ENCODE measurements around the gene HSF2.
"Not testable (repeated sequence)": the region's sequence is repeated elsewhere in the genome, so short reads cannot be mapped to it uniquely, and the experiment has no call there.

- TF ChIP-seq CTCF, POLR2A (IDR thresholded peaks at IDR 0.05): not testable (repeated sequence)
Measured at GRCh38 chr6:122459865-122460416, 60.5 kb downstream of the HSF2 start.
